ENCODE measurements around the gene B4GALT1. TPM values are rescaled to one million over a fixed set of nuclear protein-coding genes. Genes with fewer than 3 reads are reported as not detected.

B4GALT1 gene
- polyA plus RNA-seq: 55.1 TPM

- Mint-ChIP-seq H3K27ac (peak within 1 kb of the TSS; percentile 92 to 99 (median 95)), H3K27me3 (no peaks in the 10 kb centered on the region), H3K4me1 (peaks cover 22 to 38% (median 31%) of the 10 kb centered on the region in 3 donors), H3K4me3 (peak within 1 kb of the TSS; percentile 91 to 97 (median 94)), H3K9me3 (no peaks in the 10 kb centered on the region), H3K36me3 (no peaks in the 10 kb centered on the region)
Measured at GRCh38 chr9:33167084-33167971, at the start of gene B4GALT1. B4GALT1 (minus strand) TSS chr9:33167336; CDS start chr9:33167169, 167 bp downstream.

GRCh38 chr9:33211695-33212393, 44.7 kb upstream of the B4GALT1 start:
- H3K27ac Mint-ChIP-seq: no peak overlapping the region
- H3K36me3 Mint-ChIP-seq: no peaks in the 10 kb centered on the region
- no peaks in the 10 kb centered on the region for H3K9me3 Mint-ChIP-seq
- H3K4me3 Mint-ChIP-seq: no peak overlapping the region
- H3K4me1 Mint-ChIP-seq: peaks cover 0 to 4% (median 0%) of the 10 kb centered on the region in 3 donors
- H3K27me3 Mint-ChIP-seq: no peaks in the 10 kb centered on the region

GRCh38 chr9:33210006-33210715, 43.0 kb upstream of the B4GALT1 start:
- no peaks in the 10 kb centered on the region for H3K27me3 Mint-ChIP-seq
- H3K36me3 Mint-ChIP-seq: no peaks in the 10 kb centered on the region
- no peak overlapping the region for H3K4me3 Mint-ChIP-seq
- peaks cover 0 to 4% (median 0%) of the 10 kb centered on the region in 3 donors for H3K4me1 Mint-ChIP-seq
- no peak overlapping the region for H3K27ac Mint-ChIP-seq
- H3K9me3 Mint-ChIP-seq: no peaks in the 10 kb centered on the region

GRCh38 chr9:33209394-33209793, 42.3 kb upstream of the B4GALT1 start:
- H3K4me1 Mint-ChIP-seq: peaks cover 0 to 3% (median 0%) of the 10 kb centered on the region in 3 donors
- H3K36me3 Mint-ChIP-seq: no peaks in the 10 kb centered on the region
- no peaks in the 10 kb centered on the region for H3K9me3 Mint-ChIP-seq
- no peak overlapping the region for H3K4me3 Mint-ChIP-seq
- H3K27ac Mint-ChIP-seq: no peak overlapping the region
- no peaks in the 10 kb centered on the region for H3K27me3 Mint-ChIP-seq

- Mint-ChIP-seq H3K27ac (peak overlapping the region; percentile 4 to 78 (median 23)), H3K4me3 (peak overlapping the region in 3 of 4 donors; percentile 35 to 87 (median 71)), H3K27me3 (peaks cover 2% of the 10 kb centered on the region), H3K4me1 (peaks cover 9 to 15% (median 9%) of the 10 kb centered on the region in 3 donors), H3K9me3 (no peaks in the 10 kb centered on the region), H3K36me3 (no peaks in the 10 kb centered on the region)
Measured at GRCh38 chr9:33202552-33203201, 35.5 kb upstream of the B4GALT1 start.

- peaks cover 9 to 15% (median 9%) of the 10 kb centered on the region in 3 donors for H3K4me1 Mint-ChIP-seq
- no peaks in the 10 kb centered on the region for H3K36me3 Mint-ChIP-seq
- peak overlapping the region in 2 of 3 donors; percentile 4 to 23 for H3K27ac Mint-ChIP-seq
- H3K9me3 Mint-ChIP-seq: no peaks in the 10 kb centered on the region
- H3K27me3 Mint-ChIP-seq: peaks cover 2% of the 10 kb centered on the region
- H3K4me3 Mint-ChIP-seq: peak overlapping the region in 1 of 4 donors; percentile 71
Measured at GRCh38 chr9:33202018-33202417, 34.9 kb upstream of the B4GALT1 start.

GRCh38 chr9:33198165-33198564, 31.0 kb upstream of the B4GALT1 start:
- H3K9me3 Mint-ChIP-seq: no peaks in the 10 kb centered on the region
- H3K4me1 Mint-ChIP-seq: peaks cover 9 to 13% (median 9%) of the 10 kb centered on the region in 3 donors
- no peak overlapping the region for H3K27ac Mint-ChIP-seq
- peaks cover 7% of the 10 kb centered on the region for H3K36me3 Mint-ChIP-seq
- peaks cover 2% of the 10 kb centered on the region for H3K27me3 Mint-ChIP-seq
- no peak overlapping the region for H3K4me3 Mint-ChIP-seq

- Mint-ChIP-seq H3K27me3 (peaks cover 2% of the 10 kb centered on the region), H3K4me1 (peaks cover 5 to 6% (median 6%) of the 10 kb centered on the region in 3 donors), H3K9me3 (no peaks in the 10 kb centered on the region), H3K4me3 (peak overlapping the region in 1 of 4 donors; percentile 74), H3K27ac (no peak overlapping the region), H3K36me3 (peaks cover 7% of the 10 kb centered on the region)
Measured at GRCh38 chr9:33197279-33198152, 30.4 kb upstream of the B4GALT1 start.

GRCh38 chr9:33196736-33197135, 29.6 kb upstream of the B4GALT1 start:
- peak overlapping the region in 1 of 4 donors; percentile 33 for H3K4me3 Mint-ChIP-seq
- H3K4me1 Mint-ChIP-seq: no peaks in the 10 kb centered on the region
- H3K9me3 Mint-ChIP-seq: no peaks in the 10 kb centered on the region
- no peak overlapping the region for H3K27ac Mint-ChIP-seq
- H3K27me3 Mint-ChIP-seq: peaks cover 2% of the 10 kb centered on the region
- peaks cover 7% of the 10 kb centered on the region for H3K36me3 Mint-ChIP-seq

- H3K9me3 Mint-ChIP-seq: no peaks in the 10 kb centered on the region
- peaks cover 2% of the 10 kb centered on the region for H3K27me3 Mint-ChIP-seq
- H3K4me1 Mint-ChIP-seq: no peaks in the 10 kb centered on the region
- peak overlapping the region in 1 of 4 donors; percentile 50 for H3K4me3 Mint-ChIP-seq
- no peak overlapping the region for H3K27ac Mint-ChIP-seq
- H3K36me3 Mint-ChIP-seq: peaks cover 7% of the 10 kb centered on the region
Measured at GRCh38 chr9:33193818-33194217, 26.7 kb upstream of the B4GALT1 start.

GRCh38 chr9:33192493-33193255, 25.5 kb upstream of the B4GALT1 start:
- Mint-ChIP-seq H3K4me3 (no peak overlapping the region), H3K9me3 (no peaks in the 10 kb centered on the region), H3K4me1 (no peaks in the 10 kb centered on the region), H3K27ac (no peak overlapping the region), H3K36me3 (peaks cover 7% of the 10 kb centered on the region), H3K27me3 (peaks cover 6% of the 10 kb centered on the region)

- H3K36me3 Mint-ChIP-seq: peaks cover 4% of the 10 kb centered on the region
- no peak overlapping the region for H3K27ac Mint-ChIP-seq
- H3K9me3 Mint-ChIP-seq: no peaks in the 10 kb centered on the region
Measured at GRCh38 chr9:33190021-33190705, 23.0 kb upstream of the B4GALT1 start.

More at GRCh38 chr9:33190021-33190705, 23.0 kb upstream of the B4GALT1 start:
- H3K4me1 Mint-ChIP-seq: peaks cover 0 to 7% (median 0%) of the 10 kb centered on the region in 3 donors
- peaks cover 7% of the 10 kb centered on the region for H3K27me3 Mint-ChIP-seq
- no peak overlapping the region for H3K4me3 Mint-ChIP-seq
